Measurements from ENCODE around the gene PRRC2A. TPM values are rescaled to one million over a fixed set of nuclear protein-coding genes. Genes with fewer than 3 reads are reported as not detected.
"Not testable (repeated sequence)": the region's sequence is repeated elsewhere in the genome, so short reads cannot be mapped to it uniquely, and the experiment has no call there.

Gene PRRC2A
- polyA plus RNA-seq, 1 donor from 2014 or later, result 14.3 TPM

GRCh38 chr6:31579546-31580437, 40.7 kb upstream of the PRRC2A start:
- H3K9me3 Mint-ChIP-seq, result no peaks in the 10 kb centered on the region
- H3K4me1 Mint-ChIP-seq, result peaks cover 40 to 55% (median 52%) of the 10 kb centered on the region in 3 donors

GRCh38 chr6:31580438-31580740, 40.1 kb upstream of the PRRC2A start:
- peak overlapping the region; percentile 96 to 100 (median 99) for H3K27ac Mint-ChIP-seq
- H3K36me3 Mint-ChIP-seq, result peaks cover 10% of the 10 kb centered on the region
- H3K27me3 Mint-ChIP-seq, result no peaks in the 10 kb centered on the region
- no peaks in the 10 kb centered on the region for H3K9me3 Mint-ChIP-seq
- H3K4me1 Mint-ChIP-seq, result peaks cover 39 to 54% (median 50%) of the 10 kb centered on the region in 3 donors
- peak overlapping the region; percentile 93 to 100 (median 98) for H3K4me3 Mint-ChIP-seq

More at GRCh38 chr6:31579546-31580437, 40.7 kb upstream of the PRRC2A start:
- peaks cover 10% of the 10 kb centered on the region for H3K36me3 Mint-ChIP-seq
- no peaks in the 10 kb centered on the region for H3K27me3 Mint-ChIP-seq
- peak overlapping the region; percentile 96 to 100 (median 99) for H3K27ac Mint-ChIP-seq
- peak overlapping the region; percentile 93 to 100 (median 98) for H3K4me3 Mint-ChIP-seq

- Mint-ChIP-seq H3K27ac (peak overlapping the region; percentile 96 to 100 (median 99)), H3K27me3 (no peaks in the 10 kb centered on the region), H3K4me1 (peaks cover 41 to 55% (median 52%) of the 10 kb centered on the region in 3 donors), H3K36me3 (peaks cover 10% of the 10 kb centered on the region), H3K4me3 (peak overlapping the region; percentile 93 to 100 (median 98)), H3K9me3 (no peaks in the 10 kb centered on the region)
Measured at GRCh38 chr6:31580807-31581433, 39.6 kb upstream of the PRRC2A start.

GRCh38 chr6:31581434-31582229, 38.9 kb upstream of the PRRC2A start:
- H3K27ac Mint-ChIP-seq, result peak overlapping the region; percentile 96 to 100 (median 99)
- peaks cover 47 to 57% (median 56%) of the 10 kb centered on the region in 3 donors for H3K4me1 Mint-ChIP-seq
- H3K4me3 Mint-ChIP-seq, result peak overlapping the region; percentile 93 to 100 (median 98)
- H3K27me3 Mint-ChIP-seq, result no peaks in the 10 kb centered on the region
- H3K36me3 Mint-ChIP-seq, result peaks cover 7% of the 10 kb centered on the region
- H3K9me3 Mint-ChIP-seq, result no peaks in the 10 kb centered on the region

- Mint-ChIP-seq H3K4me3 (peak within 1 kb of the TSS; percentile 93 to 100 (median 98)), H3K36me3 (peaks cover 7% of the 10 kb centered on the region), H3K27me3 (peaks cover 2% of the 10 kb centered on the region), H3K27ac (peak within 1 kb of the TSS; percentile 96 to 100 (median 99)), H3K4me1 (peaks cover 53 to 58% (median 57%) of the 10 kb centered on the region in 3 donors), H3K9me3 (no peaks in the 10 kb centered on the region)
Measured at GRCh38 chr6:31582230-31582643, 38.3 kb upstream of the PRRC2A start, which contains the start of gene LTB. TSS of gene LTB (minus strand) at chr6:31582424. CDS start at chr6:31582417, 7 bp downstream.

- H3K36me3 Mint-ChIP-seq, result peaks cover 6% of the 10 kb centered on the region
- peak overlapping the region; percentile 32 to 93 (median 68) for H3K4me3 Mint-ChIP-seq
- peak overlapping the region; percentile 95 to 96 (median 96) for H3K27ac Mint-ChIP-seq
- H3K9me3 Mint-ChIP-seq, result no peaks in the 10 kb centered on the region
- H3K4me1 Mint-ChIP-seq, result peaks cover 51 to 56% (median 52%) of the 10 kb centered on the region in 3 donors
- peaks cover 2% of the 10 kb centered on the region for H3K27me3 Mint-ChIP-seq
Measured at GRCh38 chr6:31585491-31585890, 35.0 kb upstream of the PRRC2A start.

- Mint-ChIP-seq H3K27ac (peak within 1 kb of the TSS; percentile 95 to 96 (median 96)), H3K9me3 (no peaks in the 10 kb centered on the region), H3K4me3 (peak within 1 kb of the TSS; percentile 32 to 93 (median 79)), H3K27me3 (peaks cover 2% of the 10 kb centered on the region), H3K36me3 (peaks cover 2% of the 10 kb centered on the region), H3K4me1 (peaks cover 54 to 58% (median 54%) of the 10 kb centered on the region in 3 donors)
Measured at GRCh38 chr6:31586008-31586407, 34.5 kb upstream of the PRRC2A start, which contains the start of gene LST1. TSS of gene LST1 (plus strand) at chr6:31586277. CDS start at chr6:31587300, 1,023 bp downstream.

- H3K27me3 Mint-ChIP-seq, result peaks cover 2% of the 10 kb centered on the region
- peak overlapping the region; percentile 32 to 93 (median 79) for H3K4me3 Mint-ChIP-seq
- H3K27ac Mint-ChIP-seq, result peak overlapping the region; percentile 95 to 96 (median 96)
- peaks cover 54 to 58% (median 56%) of the 10 kb centered on the region in 3 donors for H3K4me1 Mint-ChIP-seq
- H3K36me3 Mint-ChIP-seq, result no peaks in the 10 kb centered on the region
- H3K9me3 Mint-ChIP-seq, result no peaks in the 10 kb centered on the region
Measured at GRCh38 chr6:31586599-31587281, 33.8 kb upstream of the PRRC2A start.

GRCh38 chr6:31587791-31588777, 32.4 kb upstream of the PRRC2A start:
- H3K27ac Mint-ChIP-seq, result peak overlapping the region; percentile 83 to 95 (median 95)
- H3K36me3 Mint-ChIP-seq, result no peaks in the 10 kb centered on the region
- H3K9me3 Mint-ChIP-seq, result no peaks in the 10 kb centered on the region
- peak overlapping the region; percentile 69 to 85 (median 79) for H3K4me3 Mint-ChIP-seq
- H3K27me3 Mint-ChIP-seq, result peaks cover 2% of the 10 kb centered on the region
- peaks cover 47 to 62% (median 56%) of the 10 kb centered on the region in 3 donors for H3K4me1 Mint-ChIP-seq

GRCh38 chr6:31588871-31589650, 31.5 kb upstream of the PRRC2A start:
- Mint-ChIP-seq H3K4me1 (peaks cover 46 to 59% (median 52%) of the 10 kb centered on the region in 3 donors), H3K27me3 (peaks cover 2% of the 10 kb centered on the region), H3K9me3 (no peaks in the 10 kb centered on the region), H3K4me3 (peak overlapping the region in 3 of 4 donors; percentile 14 to 77 (median 45)), H3K36me3 (no peaks in the 10 kb centered on the region), H3K27ac (peak overlapping the region in 2 of 3 donors; percentile 36 to 88)

GRCh38 chr6:31590691-31591090, 29.8 kb upstream of the PRRC2A start:
- H3K9me3 Mint-ChIP-seq, H3K27me3 Mint-ChIP-seq, H3K36me3 Mint-ChIP-seq: not testable (repeated sequence)
- H3K4me3 Mint-ChIP-seq, result peak overlapping the region in 3 of 4 donors; percentile 37 to 63 (median 57)
- H3K4me1 Mint-ChIP-seq, result peaks cover 36 to 45% (median 43%) of the 10 kb centered on the region in 3 donors
- H3K27ac Mint-ChIP-seq, result peak overlapping the region in 2 of 3 donors; percentile 89 to 95

GRCh38 chr6:31592396-31592771, 28.1 kb upstream of the PRRC2A start:
- Mint-ChIP-seq H3K4me3 (peak overlapping the region; percentile 57 to 94 (median 85)), H3K27me3 (no peaks in the 10 kb centered on the region), H3K9me3 (no peaks in the 10 kb centered on the region), H3K36me3 (no peaks in the 10 kb centered on the region), H3K4me1 (peaks cover 27 to 37% (median 36%) of the 10 kb centered on the region in 3 donors), H3K27ac (peak overlapping the region; percentile 89 to 97 (median 95))
